Astrocyte (in vitro differentiated cells and primary cell): Measurements from ENCODE around the gene FST. TPM values are rescaled to one million over a fixed set of nuclear protein-coding genes. Genes with fewer than 3 reads are reported as not detected.

Experiments
- DNase-seq: peaks from one replicate; pipeline ENCODE4 v3.0.0-alpha.2; 2010; ENCODE audit warnings: low read depth
- FAIRE-seq: peaks from 2 replicates; lab custom pipeline; 2011; peaks lifted over from hg19 to GRCh38; lab: Jason Lieb, UNC
- H2AFZ ChIP-seq: 2 replicates; pipeline ENCODE4 v1.6.0; 2012; ENCODE audit warnings: low read depth, low read length, inconsistent platforms
- H3K27ac ChIP-seq: 2 replicates; pipeline ENCODE4 v1.5.1; 2011; ENCODE audit warnings: low read depth, low read length, inconsistent platforms
- H3K27me3 ChIP-seq: 2 replicates; pipeline ENCODE4 v1.6.0; 2011; ENCODE audit warnings: low read length, inconsistent platforms; ENCODE audit not compliant: insufficient read depth
- H3K36me3 ChIP-seq: 2 replicates; pipeline ENCODE4 v1.5.1; 2011; ENCODE audit warnings: low read length, inconsistent platforms; ENCODE audit not compliant: insufficient read depth
- H3K4me1 ChIP-seq: 2 replicates; pipeline ENCODE4 v1.5.1; 2011; ENCODE audit warnings: low read length, inconsistent platforms; ENCODE audit not compliant: insufficient read depth
- H3K4me2 ChIP-seq: 2 replicates; pipeline ENCODE4 v1.6.0; 2012; ENCODE audit warnings: low read length, inconsistent platforms
- H3K4me3 ChIP-seq: 2 replicates; pipeline ENCODE4 v1.5.1; 2011; ENCODE audit warnings: low read depth, mild to moderate bottlenecking, low read length, inconsistent platforms; ENCODE audit not compliant: insufficient read depth
- H3K79me2 ChIP-seq: 2 replicates; pipeline ENCODE4 v1.6.0; 2012; ENCODE audit warnings: mild to moderate bottlenecking, low read length, inconsistent platforms; ENCODE audit not compliant: insufficient read depth
- H3K9ac ChIP-seq: 2 replicates; pipeline ENCODE4 v1.6.0; 2012; ENCODE audit warnings: mild to moderate bottlenecking, low read length, inconsistent platforms
- H3K9me3 ChIP-seq: 2 replicates; pipeline ENCODE4 v1.5.1; 2012; ENCODE audit warnings: low read depth, mild to moderate bottlenecking, low read length, inconsistent platforms; ENCODE audit not compliant: insufficient read depth
- H4K20me1 ChIP-seq: 2 replicates; pipeline ENCODE4 v1.6.0; 2012; ENCODE audit warnings: low read length, inconsistent platforms; ENCODE audit not compliant: insufficient read depth
- H3K27ac Mint-ChIP-seq: one replicate; pipeline ENCODE4 v1.8.0; 2021; ENCODE audit warnings: mild to moderate bottlenecking, mixed read lengths; ENCODE audit not compliant: unreplicated experiment
- H3K27me3 Mint-ChIP-seq: one replicate; pipeline ENCODE4 v1.8.0; 2021; ENCODE audit warnings: low read depth, mixed read lengths; ENCODE audit not compliant: unreplicated experiment
- H3K36me3 Mint-ChIP-seq: one replicate; pipeline ENCODE4 v1.8.0; 2021; ENCODE audit warnings: low read depth, mixed read lengths; ENCODE audit not compliant: unreplicated experiment
- H3K4me1 Mint-ChIP-seq: one replicate; pipeline ENCODE4 v1.8.0; 2021; ENCODE audit warnings: low read depth, mixed read lengths; ENCODE audit not compliant: unreplicated experiment
- H3K4me3 Mint-ChIP-seq: one replicate; pipeline ENCODE4 v1.8.0; 2021; ENCODE audit warnings: mild to moderate bottlenecking, moderate library complexity, mixed read lengths; ENCODE audit not compliant: unreplicated experiment
- H3K9me3 Mint-ChIP-seq: one replicate; pipeline ENCODE4 v1.8.0; 2021; ENCODE audit warnings: mild to moderate bottlenecking, mixed read lengths; ENCODE audit not compliant: unreplicated experiment
- CTCF ChIP-seq: IDR thresholded peaks from 2 replicates; pipeline ENCODE4 v1.5.1; 2011; ENCODE audit warnings: low read depth, mild to moderate bottlenecking, inconsistent platforms, low read length, moderate library complexity; ENCODE audit not compliant: insufficient read depth
- EZH2 ChIP-seq: IDR thresholded peaks from 2 replicates; pipeline ENCODE4 v1.6.1; 2012; ENCODE audit warnings: mild to moderate bottlenecking, low read length, inconsistent platforms; ENCODE audit not compliant: insufficient read depth
- total RNA-seq: library from RNA; stranded (reverse); gene quantifications from 2 replicates; pipeline ENCODE4 v1.2.1, GENCODE V29; 2021

FST gene
- total RNA-seq, 1 donor from 2014 or later: 57.1 TPM

- no peaks in the 10 kb centered on the region for H3K36me3 ChIP-seq
- Mint-ChIP-seq H3K36me3 (peaks cover 4% of the 10 kb centered on the region), H3K4me1 (peaks cover 5% of the 10 kb centered on the region), H3K4me3 (no peak overlapping the region), H3K9me3 (peaks cover 16% of the 10 kb centered on the region), H3K27me3 (no peaks in the 10 kb centered on the region), H3K27ac (no peak overlapping the region)
- H3K9me3 ChIP-seq: peaks cover 7% of the 10 kb centered on the region
- no peaks in the 10 kb centered on the region for H3K27me3 ChIP-seq
- TF ChIP-seq EZH2 (no peak), CTCF (no peak)
- no peak overlapping the region for H3K4me3 ChIP-seq
- H3K9ac ChIP-seq: no peak overlapping the region
- H2AFZ ChIP-seq: no peak overlapping the region
- no peaks in the 10 kb centered on the region for H4K20me1 ChIP-seq
- H3K4me2 ChIP-seq: no peak overlapping the region
- no peaks in the 10 kb centered on the region for H3K79me2 ChIP-seq
- H3K4me1 ChIP-seq: no peaks in the 10 kb centered on the region
- no peak overlapping the region for H3K27ac ChIP-seq
- FAIRE-seq: no peak
- DNase-seq: no peak
These were observed 27.7 kb downstream of the FST start for GRCh38 chr5:53508125-53508524.

- no peak overlapping the region for H3K27ac Mint-ChIP-seq
- Histone ChIP-seq H3K4me1 (no peaks in the 10 kb centered on the region), H3K4me2 (no peak overlapping the region), H3K36me3 (no peaks in the 10 kb centered on the region), H3K79me2 (no peaks in the 10 kb centered on the region), H4K20me1 (no peaks in the 10 kb centered on the region), H3K27ac (no peak overlapping the region), H3K9me3 (peaks cover 6% of the 10 kb centered on the region), H3K9ac (no peak overlapping the region), H2AFZ (no peak overlapping the region), H3K4me3 (no peak overlapping the region), H3K27me3 (no peaks in the 10 kb centered on the region)
- H3K36me3 Mint-ChIP-seq: no peaks in the 10 kb centered on the region
- no peaks in the 10 kb centered on the region for H3K4me1 Mint-ChIP-seq
- H3K27me3 Mint-ChIP-seq: peaks cover 2% of the 10 kb centered on the region
- DNase-seq (no peak), FAIRE-seq (no peak)
- no peak for TF ChIP-seq CTCF
- no peak for TF ChIP-seq EZH2
- H3K4me3 Mint-ChIP-seq: no peak overlapping the region
- H3K9me3 Mint-ChIP-seq: peaks cover 9% of the 10 kb centered on the region
These were observed 32.1 kb downstream of the FST start for GRCh38 chr5:53512539-53512938.

- Mint-ChIP-seq H3K36me3 (no peaks in the 10 kb centered on the region), H3K27me3 (peaks cover 2% of the 10 kb centered on the region), H3K4me1 (no peaks in the 10 kb centered on the region), H3K4me3 (no peak overlapping the region), H3K27ac (no peak overlapping the region), H3K9me3 (peaks cover 5% of the 10 kb centered on the region)
- Histone ChIP-seq H3K4me1 (no peaks in the 10 kb centered on the region), H3K27me3 (no peaks in the 10 kb centered on the region), H3K79me2 (no peaks in the 10 kb centered on the region), H3K4me2 (no peak overlapping the region), H4K20me1 (no peaks in the 10 kb centered on the region), H3K4me3 (no peak overlapping the region), H3K9me3 (no peaks in the 10 kb centered on the region), H3K36me3 (no peaks in the 10 kb centered on the region), H3K9ac (no peak overlapping the region), H2AFZ (no peak overlapping the region), H3K27ac (no peak overlapping the region)
- FAIRE-seq (no peak), DNase-seq (peak; percentile 55)
- no peak for TF ChIP-seq EZH2
- TF ChIP-seq CTCF: no peak
These were observed 35.6 kb downstream of the FST start for GRCh38 chr5:53515988-53516387.
